Erythroblast (primary cell): Measurements from ENCODE around the gene CCDC66.
A peak's percentile ranks its signal among the peaks of the same experiment; 100 is the strongest.

Experiments used
- DNase-seq, 2 experiments: peaks; one replicate each; lab custom pipeline; 2025; lab: John Stamatoyannopoulos, UW
- GATA1 ChIP-seq: IDR thresholded peaks from 2 replicates; pipeline ENCODE4 v1.6.1; 2011; ENCODE audit warnings: low read depth, mild to moderate bottlenecking, control low read depth, low read length, moderate library complexity
- POLR2A ChIP-seq: IDR thresholded peaks from 2 replicates; pipeline ENCODE4 v1.6.1; 2011; ENCODE audit warnings: mild to moderate bottlenecking, low read length

CCDC66 gene

DNA sequence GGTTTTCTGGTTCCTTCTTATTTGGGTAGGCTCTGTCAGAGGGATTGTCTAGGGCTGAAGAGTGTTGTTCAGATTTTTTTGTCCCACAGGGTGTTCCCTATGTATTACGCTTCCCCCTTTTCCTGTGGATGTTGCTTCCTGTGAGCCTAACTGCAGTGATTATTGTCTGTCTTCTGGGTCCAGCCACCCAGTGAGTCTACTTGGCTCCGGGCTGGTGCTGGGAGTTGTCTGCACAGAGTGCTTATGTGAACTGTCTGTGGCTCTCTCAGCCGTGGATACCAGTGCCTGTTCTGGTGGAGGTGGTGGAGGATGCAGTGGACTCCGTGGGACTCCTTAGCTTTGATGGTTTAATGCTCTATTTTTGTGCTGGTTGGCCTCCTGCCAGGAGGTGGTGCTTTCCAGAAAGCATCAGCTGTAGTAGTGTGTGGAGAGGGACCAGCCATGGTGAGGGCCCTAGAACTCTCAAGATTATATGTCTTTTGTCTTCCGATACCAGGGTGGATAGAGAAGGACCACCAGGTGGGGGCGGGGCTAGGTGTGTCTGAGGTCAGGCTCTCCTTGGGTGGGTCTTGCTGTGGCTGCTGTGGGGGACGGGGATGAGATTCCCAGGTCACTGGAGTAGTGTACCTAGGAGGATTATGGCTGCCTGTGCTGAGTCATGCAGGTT, 53.8 kb downstream of the CCDC66 start:
- TF ChIP-seq GATA1 (no peak), POLR2A (no peak)
- no peak for DNase-seq

DNA sequence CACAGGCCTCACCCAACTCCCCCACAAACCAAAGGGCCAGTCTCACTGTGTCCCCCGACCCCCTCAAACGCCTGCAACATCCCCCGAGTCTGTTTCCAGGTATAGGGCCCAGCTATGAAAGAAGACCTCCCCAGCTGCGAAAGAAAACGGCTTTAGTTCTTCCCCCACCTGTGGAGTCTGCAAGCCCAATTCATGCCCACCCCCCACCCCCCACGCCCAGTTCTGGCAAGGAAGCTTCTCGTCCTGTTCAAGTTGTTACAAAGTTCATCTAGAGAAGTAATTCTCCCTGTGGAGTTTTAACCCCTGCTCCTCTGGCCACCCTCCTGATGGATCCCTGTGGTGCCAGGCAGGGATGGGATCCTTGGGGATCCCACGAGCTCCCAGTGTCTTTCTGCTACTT, 54.4 kb downstream of the CCDC66 start:
- TF ChIP-seq POLR2A (no peak), GATA1 (no peak)
- DNase-seq: no peak

DNA sequence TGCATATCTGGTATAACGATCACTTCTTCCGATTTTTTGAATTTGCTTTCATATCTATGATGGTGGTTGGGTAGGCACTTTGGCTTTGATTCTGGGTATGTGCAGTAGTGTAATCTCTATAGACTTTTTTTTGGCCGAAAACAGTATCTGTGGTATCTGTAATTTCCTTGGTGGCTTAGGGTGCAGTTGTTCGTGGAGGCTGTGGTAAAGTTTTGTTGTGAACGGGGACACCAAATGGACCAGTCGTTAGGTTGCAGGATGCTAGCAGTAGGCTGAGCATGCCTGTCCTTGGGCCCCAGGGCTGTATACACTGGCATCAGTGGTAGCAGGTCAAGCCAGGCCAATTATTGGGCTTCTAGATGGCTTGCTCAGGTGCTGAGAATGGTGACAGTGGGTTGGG, 55.2 kb downstream of the CCDC66 start:
- no peak for DNase-seq
- no peak for TF ChIP-seq POLR2A
- no peak for TF ChIP-seq GATA1

DNA sequence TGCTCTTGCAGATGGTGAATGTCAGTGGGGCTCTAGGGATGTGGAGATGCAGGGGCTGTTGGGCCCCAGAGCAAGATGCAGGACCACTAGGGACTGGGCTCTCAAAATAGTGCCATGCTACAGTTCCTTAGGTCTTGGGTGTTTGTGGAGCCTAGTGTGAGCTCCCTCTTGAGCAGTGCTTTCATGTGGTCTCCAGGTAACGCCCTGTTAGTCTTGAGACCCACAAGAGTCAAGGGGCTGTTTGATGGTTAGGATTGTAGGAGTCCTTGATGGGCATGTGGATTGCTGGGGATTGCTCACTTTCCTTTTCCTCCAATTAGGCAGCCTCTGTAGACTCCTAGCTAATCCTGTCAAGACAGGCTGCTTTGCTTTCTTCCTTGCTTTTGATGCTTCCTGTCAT, 56.0 kb downstream of the CCDC66 start:
- no peak for DNase-seq
- TF ChIP-seq POLR2A (no peak), GATA1 (no peak)

DNA sequence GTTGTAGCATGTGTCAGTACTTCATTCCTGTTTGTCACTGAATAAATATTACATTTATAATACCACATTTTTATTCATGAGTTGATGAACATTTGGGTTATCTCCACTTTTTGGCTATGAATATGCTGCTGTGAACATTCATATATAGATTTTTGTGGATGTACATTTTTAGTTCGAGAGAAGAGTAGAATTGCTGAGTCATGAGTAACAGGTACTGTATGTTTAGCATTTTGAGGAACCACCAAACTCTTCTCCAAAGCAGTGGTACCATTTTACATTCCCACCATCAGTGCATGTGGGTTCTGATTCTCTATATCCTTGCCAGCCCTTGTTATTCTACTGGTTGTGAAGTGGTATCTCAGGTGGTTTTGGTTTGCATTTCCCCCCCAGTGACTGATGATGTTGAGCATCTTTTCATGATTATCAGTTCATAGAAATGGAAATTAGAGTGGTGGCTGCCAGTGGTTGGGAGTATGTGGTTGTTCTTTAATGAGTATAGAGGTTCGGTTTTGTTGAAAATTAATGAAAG, 59.6 kb downstream of the CCDC66 start:
- TF ChIP-seq GATA1 (no peak), POLR2A (no peak)
- no peak for DNase-seq

DNA sequence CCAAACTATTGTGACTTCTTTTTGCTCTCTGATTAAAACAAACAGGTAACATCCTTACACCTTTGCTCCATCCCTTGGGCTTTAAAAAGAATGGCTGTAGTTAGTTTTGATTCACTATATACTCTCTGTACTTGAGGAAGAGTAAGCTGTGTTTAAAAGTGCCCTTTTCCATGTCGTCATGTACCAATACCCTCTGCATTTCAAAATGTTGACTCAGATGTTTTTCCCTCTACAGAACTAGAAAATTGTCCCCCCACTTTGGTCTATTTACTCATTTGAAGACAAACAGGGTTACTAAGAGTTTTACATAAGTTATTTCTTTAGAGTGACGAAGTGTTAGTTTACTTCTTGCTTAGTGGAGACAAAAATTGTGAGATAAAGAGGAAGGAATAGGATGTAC, 63.4 kb downstream of the CCDC66 start:
- TF ChIP-seq GATA1: no peak
- TF ChIP-seq POLR2A: no peak

DNA sequence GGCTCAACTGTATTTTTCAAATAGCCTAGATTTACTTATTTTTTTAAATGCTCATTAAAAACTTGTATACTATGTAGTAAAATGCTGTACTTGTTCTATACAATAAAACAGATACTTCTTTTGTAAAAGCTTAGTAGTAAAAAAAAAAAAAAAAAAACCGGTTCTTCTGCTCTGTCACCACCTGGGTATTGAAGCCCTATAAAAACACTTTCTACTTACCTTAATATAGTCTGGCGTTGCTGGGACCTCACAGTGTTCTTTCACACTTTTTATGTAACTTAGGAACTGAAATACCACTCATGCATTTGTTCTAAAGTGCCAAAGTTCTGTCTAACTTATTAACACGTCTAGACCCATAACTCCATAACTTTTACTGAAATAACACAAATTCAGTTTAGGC, 64.7 kb downstream of the CCDC66 start:
- TF ChIP-seq GATA1 (no peak), POLR2A (no peak)
- DNase-seq: no peak

More for the DNA sequence above, 63.4 kb downstream of the CCDC66 start:
- DNase-seq: no peak

DNA sequence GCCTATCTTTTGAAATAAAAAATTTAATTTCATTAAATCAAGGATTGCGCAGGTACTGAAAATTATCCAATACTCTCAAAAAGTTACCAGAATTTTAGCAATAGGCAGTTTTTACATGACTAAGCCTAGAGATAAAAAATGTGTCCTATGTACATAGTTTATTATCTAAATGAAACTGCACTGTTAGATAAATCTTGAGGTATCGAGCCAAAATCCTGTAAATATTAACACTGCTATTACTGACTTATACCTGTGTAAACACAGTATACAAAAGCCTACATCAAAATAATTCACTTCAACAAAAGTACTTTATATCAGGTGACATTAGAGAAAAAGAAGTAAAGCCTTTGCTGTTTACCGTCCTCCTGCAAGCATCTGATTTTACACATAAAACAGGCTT, 65.4 kb downstream of the CCDC66 start:
- DNase-seq: no peak
- no peak for TF ChIP-seq GATA1

DNA sequence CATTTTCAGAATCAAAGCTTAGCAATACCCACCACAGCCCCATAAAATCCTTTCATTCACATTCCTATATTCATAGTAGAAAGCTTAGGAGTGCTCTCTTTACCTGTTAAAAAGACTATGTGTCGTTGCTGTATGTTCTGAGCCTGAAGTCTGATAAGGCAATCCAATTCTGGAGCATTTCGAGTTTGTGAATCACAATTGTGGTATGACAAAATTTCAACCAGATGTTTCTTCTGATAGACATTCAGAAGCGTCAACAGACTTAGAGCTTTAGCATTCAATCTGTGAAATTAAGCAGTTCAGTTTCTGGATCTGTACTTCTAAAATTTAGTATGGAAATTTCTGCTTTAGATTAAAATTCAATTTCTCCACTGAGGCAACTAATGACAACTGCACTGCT, 67.8 kb downstream of the CCDC66 start:
- peak in 1 of 2 experiments; percentile 4 for DNase-seq
- TF ChIP-seq POLR2A: no peak
- TF ChIP-seq GATA1: no peak

DNA sequence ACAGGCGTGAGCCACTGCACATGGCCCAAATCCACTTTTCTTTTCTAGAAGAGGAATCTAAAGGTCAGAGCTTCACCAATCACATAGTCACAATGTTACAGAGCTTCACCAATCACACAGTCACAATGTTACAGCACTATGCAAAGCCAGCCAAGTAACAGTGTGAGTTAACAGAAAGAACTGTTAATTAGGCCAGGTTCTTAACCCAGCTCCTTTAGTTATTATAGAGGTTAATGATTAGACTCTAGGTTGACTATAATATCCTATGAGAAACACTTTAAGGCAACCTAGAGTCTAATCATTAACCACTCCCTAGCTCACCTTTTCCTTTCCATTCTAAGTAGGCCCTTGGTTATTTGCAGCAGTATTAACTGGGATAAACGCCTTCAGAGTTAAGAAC, 72.1 kb downstream of the CCDC66 start:
- TF ChIP-seq GATA1 (no peak), POLR2A (no peak)
- DNase-seq: no peak

DNA sequence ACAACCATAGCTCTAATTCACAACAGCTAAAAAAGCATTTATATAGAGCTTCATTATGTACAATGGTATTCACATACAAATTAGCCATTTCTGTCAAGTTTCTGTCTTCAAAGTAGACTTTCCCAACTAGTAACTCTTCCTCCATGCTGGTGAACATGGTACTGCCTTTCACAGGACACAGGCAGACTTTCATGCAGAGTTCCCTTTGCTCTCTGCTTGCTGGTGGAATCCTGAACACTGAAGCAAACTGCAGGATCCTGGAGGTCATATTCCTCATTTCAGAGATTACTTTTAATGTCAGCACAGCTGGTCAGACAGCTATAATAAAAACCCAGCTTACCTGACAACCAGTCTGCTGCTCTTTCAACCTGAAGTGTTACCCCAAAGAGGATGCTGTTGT, 72.5 kb downstream of the CCDC66 start:
- TF ChIP-seq GATA1 (no peak), POLR2A (no peak)
- DNase-seq: no peak

DNA sequence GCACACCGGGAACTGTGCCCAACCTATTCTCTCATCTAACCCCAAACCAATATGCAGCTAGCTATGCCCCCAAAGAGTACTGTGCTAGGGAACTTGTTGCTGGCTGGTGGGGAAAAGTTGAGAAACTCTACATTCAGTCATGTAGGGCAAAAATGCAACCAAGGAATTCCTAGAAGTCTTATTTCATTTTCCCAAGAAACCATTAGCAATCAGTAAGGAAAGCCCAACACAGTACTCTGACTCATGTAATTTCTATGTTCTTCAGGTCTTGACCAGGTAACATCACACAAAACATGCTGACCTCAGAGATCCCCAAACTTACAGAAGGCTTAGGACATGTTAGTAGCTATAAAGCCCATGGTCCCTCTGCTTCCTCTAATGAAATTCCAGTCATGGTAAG, 74.0 kb downstream of the CCDC66 start:
- TF ChIP-seq GATA1: no peak
- no peak for TF ChIP-seq POLR2A
- DNase-seq: no peak

DNA sequence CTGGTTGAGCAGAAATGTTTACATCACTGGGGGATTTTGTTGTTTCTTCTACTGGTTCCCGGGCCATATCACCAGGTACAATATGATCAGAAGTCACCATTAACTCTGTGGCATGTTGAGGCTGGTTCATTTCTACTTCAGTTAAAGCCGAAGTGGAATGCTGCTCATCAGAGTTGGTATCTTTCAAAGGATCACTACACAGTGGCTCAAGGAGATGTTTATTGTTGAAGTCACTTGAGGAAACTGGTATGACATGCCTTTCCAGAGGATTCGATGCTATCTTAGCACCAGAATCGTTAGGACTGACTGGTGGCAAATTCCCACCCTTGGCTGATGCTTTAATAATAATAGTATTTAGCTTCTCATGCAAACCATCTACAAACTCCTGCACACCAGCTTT, 76.2 kb downstream of the CCDC66 start:
- no peak for TF ChIP-seq GATA1

DNA sequence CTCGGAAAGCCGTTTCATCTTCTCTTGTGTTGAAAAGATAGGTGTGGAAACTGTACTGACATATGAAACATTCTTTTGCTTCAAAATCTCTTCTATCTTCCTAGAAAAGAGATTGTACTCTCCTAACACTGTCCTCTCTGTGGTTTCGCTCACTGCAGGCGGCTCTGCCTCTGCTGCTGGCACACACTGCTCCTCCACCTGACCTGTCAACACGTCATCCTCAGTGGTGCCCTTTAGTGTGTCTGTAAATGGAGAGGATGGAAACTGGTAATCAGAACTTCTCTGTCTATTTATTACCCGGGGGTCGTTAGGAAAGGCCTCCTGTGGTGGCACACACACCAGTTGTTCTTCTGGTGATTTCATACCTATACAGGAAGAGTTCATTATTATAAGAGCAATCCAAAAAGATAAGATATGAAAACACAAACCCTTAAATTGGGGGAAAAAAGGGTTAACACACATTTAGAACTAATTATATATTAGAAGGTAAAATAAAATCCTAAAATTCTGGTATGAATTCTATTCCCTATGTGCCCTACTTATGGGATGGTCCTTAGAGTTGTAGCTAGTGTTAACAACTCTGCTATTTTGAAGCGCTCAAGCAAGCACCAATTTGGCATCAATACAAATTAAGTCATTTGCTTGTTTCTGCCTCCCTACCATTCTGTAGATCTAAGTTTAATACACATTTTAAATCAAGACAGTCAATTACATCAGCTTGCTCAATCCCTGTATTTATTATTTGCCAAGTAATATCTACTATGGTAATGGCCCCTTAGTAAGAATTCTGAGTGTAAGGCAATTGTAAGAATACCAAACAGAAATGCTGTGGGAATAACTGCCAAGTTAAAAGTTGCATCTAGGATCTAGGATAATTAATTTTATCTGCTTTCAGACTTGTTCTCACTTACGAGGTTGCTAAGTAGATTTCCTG, 76.9 kb downstream of the CCDC66 start:
- TF ChIP-seq POLR2A: no peak
- no peak for TF ChIP-seq GATA1
- no peak for DNase-seq

More for the DNA sequence above, 76.2 kb downstream of the CCDC66 start:
- DNase-seq: no peak

DNA sequence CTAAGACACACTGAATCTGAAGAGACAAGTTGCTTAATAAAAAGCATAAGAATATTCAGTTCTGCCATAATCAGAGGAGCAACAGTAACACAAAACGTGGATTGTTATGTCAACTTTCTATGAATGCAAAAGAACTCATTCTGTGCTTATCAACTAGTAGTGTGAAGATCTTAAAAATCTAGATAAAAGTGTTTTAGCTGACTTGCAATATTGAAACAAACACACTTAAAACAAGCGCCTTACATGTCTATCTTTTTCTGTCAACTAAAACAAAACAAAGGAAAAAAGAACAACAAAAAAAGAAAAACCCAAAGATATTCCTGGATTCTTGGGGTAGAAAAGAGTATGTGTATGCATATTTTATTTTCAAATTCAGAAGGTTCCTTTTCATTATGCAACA, 88.4 kb downstream of the CCDC66 start:
- TF ChIP-seq GATA1: no peak
- no peak for TF ChIP-seq POLR2A
- no peak for DNase-seq

DNA sequence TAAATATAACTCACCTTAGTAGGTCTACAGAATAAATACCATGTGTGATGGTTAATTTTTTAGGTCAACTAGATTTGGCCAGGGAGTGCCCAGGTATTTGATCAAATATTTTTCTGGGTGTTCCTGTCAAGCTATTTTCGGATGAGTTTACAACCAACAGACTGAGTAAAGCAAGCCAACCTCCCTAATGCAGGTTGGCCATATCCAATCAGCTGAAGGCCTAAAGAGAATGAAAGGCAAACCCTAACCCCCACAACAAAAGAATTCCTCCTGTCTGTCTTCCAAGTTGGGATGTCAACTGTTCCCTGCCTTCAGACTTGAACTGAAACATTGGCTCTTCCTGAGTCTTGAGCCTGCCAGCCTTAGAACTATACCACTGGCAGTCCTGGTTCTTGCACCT, 97.5 kb downstream of the CCDC66 start:
- no peak for DNase-seq
- no peak for TF ChIP-seq POLR2A
